ENCODE measurements around the gene DISC1. TPM values are rescaled to one million over a fixed set of nuclear protein-coding genes. Genes with fewer than 3 reads are reported as not detected.

Gene DISC1
- total and polyA plus RNA-seq, 2 donors (not counting 1 experiment from before 2014, with no cell fraction given) = 2.0 to 4.3 TPM

- no peak for TF ChIP-seq EZH2 (IDR thresholded peaks at IDR 0.05; ENCODE audit: low read length, missing control alignments)
- Histone ChIP-seq H3K36me3 (ENCODE audit: control insufficient read depth, insufficient read depth, low read length) (no peaks in the 10 kb centered on the region), H3K4me2 (ENCODE audit: extremely low read depth, insufficient read depth, low read length) (no peak overlapping the region), H3K79me2 (ENCODE audit: control insufficient read depth, insufficient read depth, low read length) (no peaks in the 10 kb centered on the region), H3K9ac (ENCODE audit: insufficient read depth, low read length) (no peak overlapping the region), H2AFZ (ENCODE audit: low read length) (no peak overlapping the region), H3K27ac (ENCODE audit: insufficient read depth, low read length) (no peak overlapping the region), H3K4me1 (ENCODE audit: control insufficient read depth, extremely low read depth, insufficient read depth, low read length) (no peaks in the 10 kb centered on the region), H3K9me3 (ENCODE audit: control insufficient read depth, insufficient read depth, low read depth, low read length) (no peaks in the 10 kb centered on the region), H4K20me1 (ENCODE audit: control insufficient read depth, extremely low read depth, insufficient read depth, low read length) (no peaks in the 10 kb centered on the region), H3K27me3 (ENCODE audit: control insufficient read depth, insufficient read depth, low read length) (no peaks in the 10 kb centered on the region), H3K4me3 (replicated peaks in 1 of 4; ENCODE audit: control extremely low read depth in 1 of 4, insufficient read depth in 1 of 4, low read depth in 3 of 4, low read length in 4 of 4) (no peak overlapping the region)
- DNase-seq (ENCODE audit: low read depth in 2 of 2) = no peak
Observed at GRCh38 chr1:231731268-231731667, 104.7 kb downstream of the DISC1 start.

GRCh38 chr1:231733063-231733462, 106.5 kb downstream of the DISC1 start:
- TF ChIP-seq EZH2 (IDR thresholded peaks at IDR 0.05; ENCODE audit: low read length, missing control alignments) (no peak), CTCF (conservative IDR thresholded peaks at IDR 0.05 in 1 of 2, IDR thresholded peaks at IDR 0.05 in 1 of 2; ENCODE audit: low read depth in 1 of 2, low read length in 2 of 2) (no peak)

GRCh38 chr1:231733672-231734071, 107.1 kb downstream of the DISC1 start:
- H3K79me2 ChIP-seq (ENCODE audit: control insufficient read depth, insufficient read depth, low read length) = no peaks in the 10 kb centered on the region
- no peaks in the 10 kb centered on the region for H3K4me1 ChIP-seq (ENCODE audit: control insufficient read depth, extremely low read depth, insufficient read depth, low read length)
- H3K9me3 ChIP-seq (ENCODE audit: control insufficient read depth, insufficient read depth, low read depth, low read length) = no peaks in the 10 kb centered on the region
- no peak overlapping the region for H3K27ac ChIP-seq (ENCODE audit: insufficient read depth, low read length)
- H4K20me1 ChIP-seq (ENCODE audit: control insufficient read depth, extremely low read depth, insufficient read depth, low read length) = no peaks in the 10 kb centered on the region
- no peak overlapping the region for H3K4me2 ChIP-seq (ENCODE audit: extremely low read depth, insufficient read depth, low read length)
- TF ChIP-seq EZH2 (IDR thresholded peaks at IDR 0.05; ENCODE audit: low read length, missing control alignments) = no peak
- no peak for TF ChIP-seq CTCF (conservative IDR thresholded peaks at IDR 0.05 in 1 of 2, IDR thresholded peaks at IDR 0.05 in 1 of 2; ENCODE audit: low read depth in 1 of 2, low read length in 2 of 2)
- H3K27me3 ChIP-seq (ENCODE audit: control insufficient read depth, insufficient read depth, low read length) = no peaks in the 10 kb centered on the region
- no peak for DNase-seq (ENCODE audit: low read depth in 2 of 2)
- H3K36me3 ChIP-seq (ENCODE audit: control insufficient read depth, insufficient read depth, low read length) = no peaks in the 10 kb centered on the region
- H3K4me3 ChIP-seq (replicated peaks in 1 of 4; ENCODE audit: control extremely low read depth in 1 of 4, insufficient read depth in 1 of 4, low read depth in 3 of 4, low read length in 4 of 4) = no peak overlapping the region
- no peak overlapping the region for H3K9ac ChIP-seq (ENCODE audit: insufficient read depth, low read length)
- H2AFZ ChIP-seq (ENCODE audit: low read length) = no peak overlapping the region

More at GRCh38 chr1:231733063-231733462, 106.5 kb downstream of the DISC1 start:
- no peak overlapping the region for H3K27ac ChIP-seq (ENCODE audit: insufficient read depth, low read length)
- no peak for DNase-seq (ENCODE audit: low read depth in 2 of 2)
- no peaks in the 10 kb centered on the region for H3K79me2 ChIP-seq (ENCODE audit: control insufficient read depth, insufficient read depth, low read length)
- H3K9ac ChIP-seq (ENCODE audit: insufficient read depth, low read length) = no peak overlapping the region
- no peak overlapping the region for H2AFZ ChIP-seq (ENCODE audit: low read length)
- H3K4me3 ChIP-seq (replicated peaks in 1 of 4; ENCODE audit: control extremely low read depth in 1 of 4, insufficient read depth in 1 of 4, low read depth in 3 of 4, low read length in 4 of 4) = no peak overlapping the region
- no peaks in the 10 kb centered on the region for H3K9me3 ChIP-seq (ENCODE audit: control insufficient read depth, insufficient read depth, low read depth, low read length)
- H3K4me2 ChIP-seq (ENCODE audit: extremely low read depth, insufficient read depth, low read length) = no peak overlapping the region
- no peaks in the 10 kb centered on the region for H3K36me3 ChIP-seq (ENCODE audit: control insufficient read depth, insufficient read depth, low read length)
- no peaks in the 10 kb centered on the region for H3K27me3 ChIP-seq (ENCODE audit: control insufficient read depth, insufficient read depth, low read length)
- no peaks in the 10 kb centered on the region for H3K4me1 ChIP-seq (ENCODE audit: control insufficient read depth, extremely low read depth, insufficient read depth, low read length)
- no peaks in the 10 kb centered on the region for H4K20me1 ChIP-seq (ENCODE audit: control insufficient read depth, extremely low read depth, insufficient read depth, low read length)

Data from fibroblast of lung (primary cell).